ENCODE measurements around the gene INPP5A.

The INPP5A gene

DNA sequence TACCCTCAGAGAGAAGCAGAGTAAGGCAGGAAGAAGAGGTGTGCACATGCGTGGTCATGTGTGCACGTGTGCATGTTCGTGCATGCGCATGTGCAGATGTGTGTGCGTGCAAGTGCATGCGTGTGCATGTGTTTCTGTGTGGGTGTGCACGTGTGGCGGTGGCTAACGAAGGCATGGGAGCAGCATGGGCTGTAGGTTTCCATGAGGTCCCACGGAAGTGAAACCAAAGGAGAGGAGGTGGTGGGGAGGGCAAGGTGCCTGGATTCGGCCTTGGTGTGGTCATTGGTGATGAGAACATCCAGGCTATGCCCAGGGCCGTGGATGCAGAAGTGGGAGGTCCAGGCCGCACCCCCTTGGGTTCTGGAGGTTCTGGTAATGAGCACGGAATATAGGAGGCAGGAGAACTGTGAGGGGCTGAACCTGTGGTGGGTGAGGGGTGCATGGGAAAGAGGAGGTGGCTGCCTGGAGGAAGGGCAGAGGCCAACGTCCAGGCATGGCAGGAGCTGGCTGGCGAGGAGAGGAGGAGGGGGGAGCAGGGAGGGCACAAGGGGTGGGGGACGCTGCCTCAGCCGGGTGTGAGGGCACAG lies 2.4 kb upstream of the INPP5A start:
- no peak for DNase-seq (ENCODE audit: low read depth)

DNA sequence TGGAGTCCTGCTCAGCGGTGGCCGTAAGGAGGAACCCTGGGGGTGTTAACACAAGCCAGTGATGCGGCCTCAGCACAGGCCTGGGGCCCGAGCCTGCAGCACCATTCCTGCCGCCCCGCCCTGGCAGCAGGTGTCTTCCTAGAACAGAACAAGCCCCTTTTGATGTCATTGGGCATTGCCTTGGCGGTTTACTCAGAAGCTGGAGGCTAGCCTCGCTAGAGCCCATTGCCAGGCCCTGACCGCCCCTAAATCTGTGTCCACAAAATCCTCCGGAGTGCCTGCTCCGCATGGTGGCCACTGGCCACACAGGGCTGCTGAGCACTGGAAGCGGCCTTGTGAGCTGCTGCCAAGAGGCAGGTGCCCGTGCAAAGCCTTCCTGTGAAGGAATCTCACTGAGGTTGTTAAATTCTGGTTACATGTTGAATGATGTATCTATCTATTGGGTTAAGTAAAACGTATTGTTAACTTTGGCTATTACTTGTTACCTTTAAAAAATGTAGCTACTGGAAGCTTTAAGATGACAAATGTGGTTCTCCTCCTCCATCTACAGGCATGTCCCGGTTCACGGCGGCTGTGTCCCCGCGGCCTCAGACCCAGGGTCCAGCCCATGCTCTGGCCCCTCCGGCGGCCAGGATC lies 1.2 kb upstream of the INPP5A start:
- DNase-seq (ENCODE audit: low read depth) = no peak

DNA sequence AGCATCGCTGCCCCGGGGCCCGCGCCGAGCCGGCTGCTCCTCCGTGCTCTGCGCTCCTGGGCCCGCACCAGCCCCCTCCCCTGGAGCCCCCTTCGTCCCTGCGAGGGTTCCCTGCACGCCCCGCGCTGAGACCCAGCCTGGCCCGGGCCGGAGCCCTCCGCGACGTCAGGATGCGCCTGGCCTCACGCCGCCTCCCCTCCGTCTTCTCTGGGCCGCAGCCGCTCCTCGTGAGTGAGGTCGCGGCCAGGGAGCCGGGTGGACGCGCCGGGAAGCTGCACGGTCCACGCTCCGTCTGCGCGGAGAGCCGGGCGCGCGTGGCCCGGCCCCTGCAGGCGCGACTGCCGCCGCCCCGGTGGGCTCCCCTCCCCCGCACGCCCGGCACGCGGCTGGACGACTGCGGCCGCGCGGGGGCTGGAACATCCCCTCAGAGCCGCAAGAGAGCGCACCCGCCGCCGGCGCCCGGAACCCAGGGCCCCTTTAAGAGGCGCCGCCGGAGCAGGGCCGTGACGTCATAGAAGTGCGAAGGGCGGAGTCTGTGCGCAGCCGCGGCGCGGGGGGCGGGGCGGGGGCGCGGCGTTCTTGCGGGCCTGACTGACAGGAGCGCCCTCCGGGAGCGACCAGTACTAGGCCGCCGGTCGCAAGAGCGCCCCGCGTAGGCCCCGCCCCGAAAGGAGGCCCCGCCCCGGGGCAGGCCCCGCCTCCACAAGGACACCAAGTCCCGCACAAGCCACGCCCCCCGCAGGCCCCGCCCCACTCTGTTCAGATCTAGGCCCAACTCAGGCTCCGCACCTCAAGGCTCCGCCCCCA lies 507 bp upstream of the INPP5A start:
- peak; percentile 99 for DNase-seq (ENCODE audit: low read depth)

DNA sequence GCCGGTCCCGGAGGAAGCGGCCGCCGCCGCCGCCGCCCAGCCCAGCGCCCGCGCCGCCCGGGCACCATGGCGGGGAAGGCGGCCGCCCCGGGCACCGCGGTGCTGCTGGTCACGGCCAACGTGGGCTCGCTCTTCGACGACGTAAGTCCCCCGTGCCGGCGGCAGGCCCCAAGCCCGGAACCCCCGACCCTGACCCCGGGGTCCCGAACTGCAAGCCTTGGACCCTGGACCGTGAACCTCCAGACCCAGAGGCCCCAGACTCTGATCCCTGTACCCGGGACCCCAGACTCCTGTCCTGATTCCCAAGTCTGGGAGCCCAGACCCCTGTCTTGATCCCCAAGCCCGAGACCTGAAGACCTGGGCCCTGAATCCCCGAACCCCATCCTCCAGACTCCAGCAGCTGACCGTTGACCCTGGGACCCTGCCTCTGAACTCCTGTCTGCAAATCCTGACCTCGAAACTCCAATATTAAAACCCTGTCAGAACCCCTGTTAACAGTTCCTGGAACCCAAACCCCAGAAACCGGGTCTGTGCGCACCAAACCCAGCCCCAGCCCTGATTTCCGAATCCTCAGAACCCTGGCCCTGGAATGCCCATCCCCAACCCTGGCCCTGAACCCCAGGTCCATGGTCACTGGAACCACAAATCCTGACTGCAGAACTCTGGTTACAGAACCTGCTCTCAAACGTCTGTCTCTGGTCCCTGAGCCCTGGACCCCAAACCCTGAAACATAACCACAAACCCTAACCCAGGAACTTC lies 623 bp downstream of the INPP5A start:
- DNase-seq (ENCODE audit: low read depth) = no peak

DNA sequence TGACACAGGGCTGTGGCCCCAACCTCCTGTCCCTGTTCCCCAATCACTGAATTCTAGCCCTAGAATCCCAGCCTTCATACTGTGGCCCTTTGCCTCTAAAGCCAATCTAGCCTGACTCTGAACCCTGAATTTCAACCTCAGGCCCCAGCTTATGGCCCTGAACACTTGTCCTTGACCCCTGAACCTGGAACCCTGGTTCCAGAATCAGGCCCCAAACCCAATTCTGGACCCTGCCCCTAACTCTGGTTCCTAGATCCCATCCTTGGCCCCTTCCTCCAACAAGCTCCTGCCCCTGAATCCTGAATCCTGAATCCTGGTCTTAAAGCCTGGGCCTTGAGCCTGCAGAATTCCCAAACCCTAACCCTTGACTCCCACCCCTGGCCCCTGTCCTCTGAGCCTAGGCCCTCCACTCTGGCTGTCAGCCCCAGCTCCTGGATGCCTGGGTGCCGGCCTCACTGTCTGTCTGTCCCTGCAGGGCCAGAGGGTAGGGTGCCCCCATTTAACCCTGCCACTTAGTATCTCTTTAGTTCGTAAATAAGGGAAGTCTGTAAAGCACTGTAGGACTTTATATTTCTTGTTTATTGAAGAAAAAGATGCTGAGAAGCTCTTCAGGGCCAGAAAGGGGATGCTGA lies 1.3 kb downstream of the INPP5A start:
- DNase-seq (ENCODE audit: low read depth) = no peak

DNA sequence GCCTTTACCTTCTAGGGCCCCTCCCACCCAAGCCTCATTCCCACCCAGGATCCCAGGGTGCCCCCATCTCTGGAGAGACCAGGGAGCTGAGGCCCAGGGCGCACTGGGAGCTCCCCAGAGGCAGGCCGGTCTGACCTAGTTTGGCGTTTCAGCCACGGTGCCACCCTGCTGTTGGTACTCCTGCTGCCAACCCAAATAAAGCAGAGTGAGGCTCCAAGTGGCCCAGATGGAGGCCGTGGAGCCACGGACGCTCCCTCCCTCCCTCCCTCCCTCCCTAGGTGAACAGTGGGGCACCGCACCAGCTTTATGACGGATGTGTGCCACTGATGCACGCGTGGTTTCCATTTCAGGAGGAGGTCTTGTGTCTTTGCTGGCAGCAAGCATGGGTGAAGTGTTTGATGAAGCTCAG lies 1.8 kb downstream of the INPP5A start:
- peak; percentile 25 for DNase-seq (ENCODE audit: low read depth)

DNA sequence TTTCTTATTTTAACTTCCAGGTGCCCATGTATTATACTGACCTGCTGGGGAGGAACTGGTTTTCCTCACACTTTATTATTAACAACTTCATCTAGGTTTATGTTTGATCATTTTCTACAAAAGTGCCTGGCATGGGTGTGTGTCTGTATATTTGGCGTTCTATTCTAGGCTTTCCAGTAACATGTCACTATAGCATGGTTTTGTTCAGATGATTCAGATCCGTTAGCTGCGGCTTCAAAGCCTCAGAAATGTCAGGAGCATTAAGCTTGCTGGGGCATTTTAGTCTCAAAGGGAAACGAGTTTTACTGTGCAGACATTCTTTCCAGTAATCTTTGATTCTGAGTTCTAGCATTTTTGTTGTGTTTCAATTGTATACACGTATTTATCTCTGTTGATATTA lies 2.3 kb downstream of the INPP5A start:
- DNase-seq (ENCODE audit: low read depth) = peak; percentile 49

DNA sequence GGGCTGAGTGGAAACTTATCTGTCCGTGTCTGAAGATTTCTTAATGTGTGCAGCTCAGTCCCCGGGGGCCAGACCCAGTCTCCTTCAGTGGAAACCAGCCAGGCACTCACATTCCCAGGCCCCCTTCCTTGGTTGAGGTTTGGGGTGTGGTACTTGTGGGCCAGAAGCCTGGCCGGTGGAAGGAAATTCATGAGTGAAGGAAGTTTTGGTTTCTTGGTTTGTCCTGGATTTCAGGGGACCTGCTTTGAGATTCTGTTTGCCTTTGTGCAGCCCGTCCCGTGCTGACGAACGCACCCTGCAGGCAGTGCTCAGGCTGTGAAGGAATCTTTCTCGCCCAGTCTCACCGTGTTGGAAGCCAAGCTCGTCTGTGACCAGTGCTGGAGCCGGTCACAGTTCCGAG lies 2.9 kb downstream of the INPP5A start:
- peak; percentile 33 for DNase-seq (ENCODE audit: low read depth)

DNA sequence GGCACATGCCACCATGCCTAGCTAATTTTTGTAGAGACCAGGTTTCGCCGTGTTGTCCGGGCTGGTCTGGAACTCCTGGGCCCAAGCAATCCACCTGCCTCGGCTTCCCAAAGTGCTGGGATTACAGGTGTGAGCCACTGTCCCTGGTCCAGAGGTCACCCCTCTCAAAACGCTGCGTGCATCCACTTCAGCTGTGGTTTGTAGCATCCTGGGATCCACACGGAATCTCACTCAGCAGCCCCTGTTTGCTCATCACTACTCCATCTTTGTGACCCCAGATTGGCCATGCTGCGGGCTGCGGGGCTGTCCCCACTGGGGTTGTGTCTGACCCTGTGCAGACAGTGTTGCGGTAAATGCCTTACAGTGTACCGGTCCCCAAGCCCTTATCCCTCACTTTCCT lies 3.5 kb downstream of the INPP5A start:
- no peak for DNase-seq (ENCODE audit: low read depth)

DNA sequence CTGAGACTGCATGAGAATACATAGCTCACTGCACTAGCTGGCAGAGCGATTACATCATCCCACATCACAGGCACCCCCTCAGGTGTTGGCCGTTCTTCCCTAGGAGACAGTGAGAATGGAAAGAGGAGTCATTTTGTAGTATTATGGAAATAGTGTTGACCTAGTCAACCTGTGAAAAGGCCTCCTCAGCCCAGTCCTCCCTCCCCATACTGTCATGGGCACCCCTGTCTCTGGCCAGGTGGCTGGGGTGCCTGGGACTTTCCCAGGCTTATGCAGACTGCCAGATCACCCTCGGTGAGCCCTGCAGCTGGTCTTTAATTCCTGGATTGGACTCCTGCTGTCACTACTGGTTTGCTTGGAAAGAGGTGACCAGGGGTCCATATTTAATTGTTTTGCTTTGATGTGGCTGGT lies 4.0 kb downstream of the INPP5A start:
- no peak for DNase-seq (ENCODE audit: low read depth)

DNA sequence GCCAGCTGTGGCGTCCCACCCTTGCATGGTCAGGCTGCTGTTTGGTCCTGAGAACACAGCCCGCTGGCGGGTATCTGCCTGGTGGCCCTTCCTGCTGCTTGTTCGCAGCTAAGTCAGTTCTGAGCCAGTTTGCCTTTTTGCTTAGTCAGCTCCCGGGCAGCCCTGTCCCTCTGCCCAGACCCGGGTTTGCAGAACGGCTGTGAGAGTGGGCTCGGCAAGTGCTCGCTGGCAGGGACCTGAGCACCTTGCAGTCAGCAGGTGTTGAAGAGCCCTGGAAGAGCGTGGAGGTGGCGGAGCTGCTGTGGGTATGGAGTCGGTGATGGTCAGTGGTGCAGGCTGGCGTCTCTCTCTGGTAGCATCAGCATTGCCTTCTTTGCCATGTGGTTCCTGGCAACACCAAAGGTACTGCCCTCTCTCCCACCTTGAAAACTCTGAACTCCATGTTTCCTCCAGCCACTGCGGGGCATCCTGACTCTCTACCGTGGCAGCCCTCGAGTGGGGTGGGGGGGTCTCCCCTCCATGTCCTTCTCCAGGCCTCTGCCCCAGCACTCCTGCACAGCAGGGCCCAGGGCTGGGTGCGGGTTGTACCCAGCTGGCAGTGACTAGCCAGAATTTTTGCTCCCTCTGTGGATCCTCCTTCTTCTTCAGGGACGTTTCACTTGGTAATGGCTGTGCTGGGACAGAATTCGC lies 4.6 kb downstream of the INPP5A start:
- no peak for DNase-seq (ENCODE audit: low read depth)

DNA sequence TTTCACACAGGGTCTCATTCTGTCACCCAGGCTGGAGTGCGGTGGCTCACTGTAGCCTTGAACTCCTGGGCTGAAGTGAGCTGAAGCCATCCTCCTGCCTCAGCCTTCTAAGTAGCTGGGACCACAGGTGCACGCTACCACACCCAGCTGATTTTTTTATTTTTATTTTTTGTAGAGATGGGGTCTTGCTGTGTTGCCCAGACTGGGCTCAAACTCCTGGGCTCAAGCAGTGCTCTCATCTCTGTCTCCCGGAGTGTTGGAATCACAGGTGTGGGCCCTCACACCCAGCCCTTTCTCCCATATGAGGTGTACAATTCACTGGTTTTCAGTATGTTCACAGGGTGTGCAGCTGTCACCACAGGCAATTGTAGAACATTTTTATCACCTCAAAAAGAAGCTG lies 5.2 kb downstream of the INPP5A start:
- no peak for DNase-seq (ENCODE audit: low read depth)

DNA sequence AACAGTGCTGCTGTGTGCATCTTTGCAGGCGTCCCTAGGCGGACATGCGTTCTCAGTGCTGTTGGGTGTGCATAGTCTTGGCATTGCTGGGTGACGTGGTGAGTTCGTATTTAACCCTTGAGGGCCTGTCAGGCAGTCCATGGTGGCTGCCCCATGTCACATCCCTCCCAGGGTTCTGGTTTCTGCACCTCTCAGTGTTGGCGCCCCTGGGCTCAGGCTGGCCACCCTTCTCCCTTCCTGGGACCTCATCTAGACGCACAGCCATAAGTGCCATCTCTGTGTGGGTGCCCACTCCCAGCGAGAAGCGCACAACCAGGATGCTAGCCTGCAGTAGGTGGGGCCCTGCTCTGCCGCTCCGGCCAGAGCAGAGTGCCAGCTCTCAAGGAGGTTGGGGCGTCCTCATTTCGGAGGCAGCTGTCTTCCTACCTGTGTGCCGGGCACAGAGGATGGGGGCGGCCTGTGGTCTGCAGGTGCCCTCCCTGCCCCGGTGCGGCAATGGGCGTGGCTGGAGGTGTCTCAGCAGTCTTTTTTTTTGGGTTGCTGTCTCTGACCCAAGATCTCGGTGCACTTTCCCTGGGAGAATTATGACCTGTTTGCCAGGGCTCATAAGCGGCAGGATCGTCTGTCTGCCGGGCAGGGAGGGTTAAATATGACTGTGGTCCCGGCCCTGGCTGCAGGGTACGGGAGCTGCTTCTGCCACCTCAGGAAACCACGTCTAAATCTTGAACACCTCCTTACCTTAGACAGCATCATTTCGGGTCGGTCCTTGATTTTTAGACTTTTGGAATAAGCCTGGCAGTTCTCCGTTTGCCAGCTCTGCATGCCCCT lies 6.5 kb downstream of the INPP5A start:
- no peak for DNase-seq (ENCODE audit: low read depth)

DNA sequence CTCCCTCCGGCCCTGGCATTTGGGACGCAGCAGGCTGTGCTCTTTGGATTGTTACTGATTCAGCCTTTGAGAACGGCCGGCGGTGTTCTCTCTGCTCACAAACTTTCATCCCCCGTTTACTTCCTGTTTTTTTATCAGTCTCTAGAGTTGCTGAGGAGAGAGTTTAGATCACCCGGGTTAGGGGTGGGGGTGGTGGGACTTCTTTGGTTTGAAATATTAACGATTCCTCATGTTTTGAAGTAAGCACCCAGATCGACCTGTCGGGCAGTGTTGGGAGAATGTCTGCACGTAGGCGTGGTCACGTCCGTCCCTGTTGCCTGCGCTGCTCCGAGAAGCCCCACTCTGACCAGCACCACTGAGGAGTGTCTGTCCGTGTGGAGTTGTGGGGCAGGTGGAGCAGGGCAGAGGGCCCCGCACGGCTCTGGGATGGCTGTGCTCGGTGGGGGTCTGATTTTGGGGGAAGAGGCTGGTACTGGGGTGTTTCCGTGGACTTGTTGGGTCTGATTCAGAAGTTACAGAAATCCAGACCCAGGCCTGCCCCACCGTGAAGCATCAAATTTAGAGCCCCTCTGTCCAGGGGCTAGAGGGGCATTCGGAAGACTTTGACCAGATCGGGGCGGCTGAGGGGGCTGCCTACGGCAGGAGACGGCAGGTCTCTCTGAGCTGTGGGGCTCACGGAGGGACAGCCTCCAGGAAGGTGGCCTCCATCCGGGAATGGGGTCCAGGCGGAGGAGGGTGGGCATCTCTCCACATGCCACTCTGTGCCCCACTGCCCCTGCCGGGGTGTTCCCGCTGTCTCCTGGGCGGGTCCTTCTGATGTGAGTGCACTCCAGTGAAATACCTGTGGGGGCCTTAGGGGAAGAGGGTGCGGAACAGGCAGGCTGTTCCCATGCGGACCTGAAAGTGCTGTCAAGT lies 7.4 kb downstream of the INPP5A start:
- no peak for DNase-seq (ENCODE audit: low read depth)

DNA sequence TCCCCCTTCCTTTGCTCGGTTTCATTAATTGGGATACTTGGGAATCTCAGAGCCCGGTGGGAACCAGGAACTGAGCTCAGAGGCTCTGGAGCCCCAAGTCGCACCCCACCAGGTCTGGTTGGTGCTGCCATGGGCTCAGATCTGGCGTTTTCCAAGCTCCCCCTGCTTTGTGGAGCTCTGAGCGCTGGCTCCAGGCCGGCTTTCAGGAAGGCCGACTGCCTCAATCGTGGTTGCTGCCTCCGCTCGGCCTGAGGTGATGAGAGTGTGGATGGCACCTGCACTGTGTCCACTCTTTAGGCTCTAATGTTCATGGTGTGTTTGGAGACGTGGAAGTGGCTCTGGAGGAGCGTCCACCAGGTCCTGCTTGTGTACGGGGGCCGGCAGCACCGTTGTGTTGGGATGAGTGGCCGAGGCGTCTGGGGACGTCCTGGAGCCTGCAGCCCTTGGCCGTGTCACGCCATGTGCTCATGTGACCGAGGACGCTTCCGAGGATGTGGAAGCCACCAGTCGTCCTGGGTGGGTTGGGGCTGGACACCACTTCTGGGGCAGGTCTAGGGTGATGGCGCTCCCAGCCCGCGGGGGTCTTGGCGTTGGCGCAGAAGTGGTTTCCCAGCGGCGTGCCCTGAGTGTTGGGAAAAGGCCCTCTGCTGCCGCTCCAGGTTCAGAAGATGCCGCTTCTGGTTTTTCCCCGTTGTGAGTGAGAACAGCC lies 8.2 kb downstream of the INPP5A start:
- DNase-seq (ENCODE audit: low read depth) = no peak

DNA sequence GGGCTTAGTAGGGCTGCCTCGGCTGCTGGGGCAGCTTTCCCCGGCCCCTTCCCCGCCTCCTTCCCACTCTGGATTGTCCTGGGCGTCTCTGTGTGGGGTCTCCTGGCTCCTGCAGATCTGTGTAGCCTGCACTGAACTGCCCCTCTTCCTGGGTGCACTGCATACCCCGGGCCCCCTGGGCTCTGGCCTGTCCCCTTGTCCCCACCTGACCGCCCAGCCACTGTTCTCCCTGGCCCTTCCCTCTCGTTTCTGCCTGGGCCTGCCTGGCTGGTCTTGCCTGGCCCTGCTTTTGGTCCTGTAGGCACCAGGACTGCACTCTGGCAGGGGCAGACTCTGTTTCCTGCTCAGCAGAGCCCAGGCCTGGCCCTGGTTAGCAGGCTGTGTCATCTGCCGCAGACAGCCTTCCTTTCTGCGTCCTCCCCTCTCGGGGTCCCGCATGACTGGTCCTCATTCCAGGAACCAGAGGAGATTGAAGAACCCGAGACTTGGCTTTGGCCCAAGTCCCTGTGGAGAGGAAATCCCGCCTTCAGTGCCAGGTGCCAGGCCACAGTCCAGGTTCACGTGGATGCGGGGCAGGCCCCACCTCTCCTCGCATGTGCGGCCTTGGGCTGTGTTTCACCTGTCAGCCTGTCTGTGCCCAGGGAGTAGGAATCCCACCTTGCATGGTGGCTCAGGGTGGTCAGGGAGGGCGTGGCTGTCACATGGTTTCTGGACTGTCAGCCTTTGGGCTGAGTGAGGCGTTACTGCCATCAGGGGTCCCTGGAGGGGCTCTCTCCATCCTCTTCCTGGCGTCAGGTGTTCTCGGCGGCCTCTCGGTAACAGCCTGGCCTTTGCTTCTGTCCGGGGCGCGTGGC lies 9.2 kb downstream of the INPP5A start:
- DNase-seq (ENCODE audit: low read depth) = no peak

DNA sequence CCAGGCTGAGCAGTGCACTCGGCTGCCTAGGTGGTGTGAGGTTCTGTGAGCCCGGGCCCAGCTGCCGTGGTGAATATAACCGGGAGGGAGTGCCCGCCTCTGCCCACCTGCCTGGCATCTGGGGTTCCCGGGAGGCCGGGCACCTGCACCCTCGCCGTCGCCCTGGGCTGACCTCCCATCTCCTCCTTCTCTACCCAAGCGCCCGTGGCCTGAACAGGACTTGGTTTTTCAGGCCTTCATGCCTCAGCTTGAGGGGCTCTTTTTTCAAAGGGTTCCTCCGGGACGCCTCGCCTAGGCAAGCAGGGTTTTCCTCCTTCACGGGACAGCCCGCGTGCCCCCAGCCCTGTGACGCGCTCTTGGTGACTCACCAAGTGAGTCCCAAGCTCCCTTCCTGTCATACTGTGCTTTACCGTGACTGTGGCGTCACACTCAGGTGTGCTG lies 9.9 kb downstream of the INPP5A start:
- DNase-seq (ENCODE audit: low read depth) = no peak
